HG03103 (cell line): ENCODE measurements around the gene LAMC3.
"Not testable (repeated sequence)": the region's sequence is repeated elsewhere in the genome, so short reads cannot be mapped to it uniquely, and the experiment has no call there.

ENCODE experiments used
- ATAC-seq: cut with Tn5 transposase; IDR thresholded peaks from one replicate; pipeline ENCODE4 v1.9.1; 2021; ENCODE audit warnings: low read depth; ENCODE audit not compliant: unreplicated experiment

Gene LAMC3

GRCh38 chr9:131094015-131094414, 85.0 kb downstream of the LAMC3 start:
- no peak for ATAC-seq

- ATAC-seq: no peak
Measured at GRCh38 chr9:131094622-131095021, 85.6 kb downstream of the LAMC3 start.

- no peak for ATAC-seq
Measured at GRCh38 chr9:131095666-131096268, 86.8 kb downstream of the LAMC3 start.

- ATAC-seq: no peak
Measured at GRCh38 chr9:131096269-131097125, 87.5 kb downstream of the LAMC3 start, which contains the start of gene AIF1L. TSS of gene AIF1L (plus strand) at chr9:131096531. CDS start at chr9:131096630, 99 bp downstream.

- ATAC-seq: no peak
Measured at GRCh38 chr9:131097126-131097947, 88.4 kb downstream of the LAMC3 start.

GRCh38 chr9:131097948-131098278, 88.9 kb downstream of the LAMC3 start:
- no peak for ATAC-seq

- ATAC-seq: no peak
Measured at GRCh38 chr9:131098391-131099101, 89.6 kb downstream of the LAMC3 start.

GRCh38 chr9:131099102-131099606, 90.2 kb downstream of the LAMC3 start:
- no peak for ATAC-seq

- ATAC-seq: not testable (repeated sequence)
Measured at GRCh38 chr9:131099845-131100244, 90.9 kb downstream of the LAMC3 start.

- no peak for ATAC-seq
Measured at GRCh38 chr9:131100445-131100844, 91.5 kb downstream of the LAMC3 start.

GRCh38 chr9:131101207-131101964, 92.4 kb downstream of the LAMC3 start:
- no peak for ATAC-seq

- ATAC-seq: no peak
Measured at GRCh38 chr9:131103024-131103423, 94.0 kb downstream of the LAMC3 start.

GRCh38 chr9:131103535-131103934, 94.6 kb downstream of the LAMC3 start:
- ATAC-seq: no peak

GRCh38 chr9:131104016-131104740, 95.2 kb downstream of the LAMC3 start:
- no peak for ATAC-seq

- ATAC-seq: no peak
Measured at GRCh38 chr9:131105952-131106351, 97.0 kb downstream of the LAMC3 start.

- no peak for ATAC-seq
Measured at GRCh38 chr9:131107760-131108159, 98.8 kb downstream of the LAMC3 start.

GRCh38 chr9:131111186-131111853, 102.3 kb downstream of the LAMC3 start:
- ATAC-seq: no peak

- ATAC-seq: no peak
Measured at GRCh38 chr9:131111854-131112311, 102.9 kb downstream of the LAMC3 start.
